H1 (cell line): Measurements from ENCODE around the gene SFN. TPM values are rescaled to one million over a fixed set of nuclear protein-coding genes. Genes with fewer than 3 reads are reported as not detected.

Source experiments
- BACH1 ChIP-seq: IDR thresholded peaks from 2 replicates; pipeline ENCODE4 v1.6.1; 2012; ENCODE audit warnings: low read length, improper control_type of control experiment
- BCL11A ChIP-seq, 2 experiments: IDR thresholded peaks; one replicate each; pipeline ENCODE4 v1.6.1; 2011; ENCODE audit warnings: low read depth in 2 of 2, low read length in 2 of 2, mild to moderate bottlenecking in 2 of 2
- FOSL1 ChIP-seq: IDR thresholded peaks from 2 replicates; pipeline ENCODE4 v1.6.1; 2011; ENCODE audit warnings: mild to moderate bottlenecking, low read depth, low read length, moderate library complexity; ENCODE audit not compliant: insufficient read depth
- NANOG ChIP-seq: IDR thresholded peaks from 2 replicates; pipeline ENCODE4 v1.6.1; 2011; ENCODE audit warnings: low read length, low read depth, mild to moderate bottlenecking, inconsistent platforms; ENCODE audit not compliant: insufficient read depth, poor library complexity, severe bottlenecking
- SRF ChIP-seq: IDR thresholded peaks from 2 replicates; pipeline ENCODE4 v1.6.1; 2011; ENCODE audit warnings: mild to moderate bottlenecking, low read depth, low read length, moderate library complexity
- SUZ12 ChIP-seq: fragments of 200-600 bp; sonication (generic); IDR thresholded peaks from 2 replicates; pipeline ENCODE4 v1.6.1; 2012; ENCODE audit warnings: mild to moderate bottlenecking, inconsistent platforms, low read length, moderate library complexity, mixed read lengths
- TCF12 ChIP-seq: IDR thresholded peaks from 2 replicates; pipeline ENCODE4 v1.6.1; 2011; ENCODE audit warnings: low read depth, mild to moderate bottlenecking, low read length
- polyA plus RNA-seq, 7 experiments: library from polyadenylated mRNA; depleted of rRNA in 3 of 7; stranded (reverse) in 5 of 7; unstranded in 2 of 7; fragments of >200 nt in 5 of 7; fragments of 200-250 nt in 2 of 7; gene quantifications; 1 replicate in 5 of 7; 2 replicates in 1 of 7; 4 replicates in 1 of 7; pipeline versions ENCODE4 v1.2.1 to v1.2.3, GENCODE V29; 2011 to 2013; ENCODE audit warnings: missing spikeins in 2 of 7, mixed read lengths in 2 of 7
- total RNA-seq: library from RNA; stranded (reverse); fragmentation: NEBNext Ultra II Directional; extraction: Animal tissue kit (Norgen Biotek cat#: 25700); gene quantifications from 2 replicates; pipeline ENCODE4 v1.2.1, GENCODE V29; 2021
- TF ChIP-seq, protein P1 (sequence below): fragments of 300-600 bp; sonication (generic); IDR thresholded peaks from 2 replicates; pipeline ENCODE4 v1.7.1; 2012; ENCODE audit warnings: low read length, moderate library complexity, mild to moderate bottlenecking, inconsistent platforms; ENCODE audit not compliant: insufficient replicate concordance

Gene SFN
- total and polyA plus RNA-seq, 2 of the 8 experiments (the other 6 are each of a cell fraction or from before 2014, with no cell fraction given), result 3.3 to 3.9 TPM

DNA sequence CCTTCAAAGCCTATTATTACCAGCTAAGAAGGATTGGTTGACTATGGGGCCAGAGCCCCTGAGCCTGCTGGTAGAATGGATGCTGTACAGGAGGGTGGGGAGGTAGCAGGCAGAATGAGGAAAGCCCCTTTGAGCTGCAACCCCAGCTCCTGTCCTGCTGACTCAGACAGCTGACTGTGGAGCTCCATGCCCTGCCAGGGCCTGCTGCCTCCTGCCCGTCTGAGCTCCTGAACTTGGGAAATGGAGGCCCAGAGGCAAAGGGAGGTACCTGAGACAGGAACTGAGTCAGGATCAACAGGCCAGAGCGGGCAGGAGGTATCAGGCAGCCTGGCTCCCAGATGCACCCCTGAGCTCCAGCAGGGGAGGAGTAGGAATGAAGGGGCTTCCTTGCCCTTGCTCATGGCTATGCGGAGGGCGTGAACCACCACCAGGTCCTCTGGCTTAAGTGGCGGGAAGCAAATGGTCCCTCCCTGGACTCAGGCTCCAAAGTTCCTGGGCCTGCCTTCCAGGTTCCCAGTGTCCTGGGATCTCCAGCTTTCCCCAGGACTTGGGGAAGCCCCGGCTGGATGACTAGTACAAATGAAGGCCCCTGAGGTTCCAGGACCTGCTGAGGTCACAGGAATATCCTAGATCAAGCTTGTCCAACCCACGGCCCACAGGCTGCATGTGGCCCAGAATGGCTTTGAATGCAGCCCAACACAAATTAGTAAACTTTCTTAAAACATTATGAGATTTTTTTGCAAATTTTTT, 3.9 kb upstream of the SFN start (continued):
- TF ChIP-seq, protein P1, sequence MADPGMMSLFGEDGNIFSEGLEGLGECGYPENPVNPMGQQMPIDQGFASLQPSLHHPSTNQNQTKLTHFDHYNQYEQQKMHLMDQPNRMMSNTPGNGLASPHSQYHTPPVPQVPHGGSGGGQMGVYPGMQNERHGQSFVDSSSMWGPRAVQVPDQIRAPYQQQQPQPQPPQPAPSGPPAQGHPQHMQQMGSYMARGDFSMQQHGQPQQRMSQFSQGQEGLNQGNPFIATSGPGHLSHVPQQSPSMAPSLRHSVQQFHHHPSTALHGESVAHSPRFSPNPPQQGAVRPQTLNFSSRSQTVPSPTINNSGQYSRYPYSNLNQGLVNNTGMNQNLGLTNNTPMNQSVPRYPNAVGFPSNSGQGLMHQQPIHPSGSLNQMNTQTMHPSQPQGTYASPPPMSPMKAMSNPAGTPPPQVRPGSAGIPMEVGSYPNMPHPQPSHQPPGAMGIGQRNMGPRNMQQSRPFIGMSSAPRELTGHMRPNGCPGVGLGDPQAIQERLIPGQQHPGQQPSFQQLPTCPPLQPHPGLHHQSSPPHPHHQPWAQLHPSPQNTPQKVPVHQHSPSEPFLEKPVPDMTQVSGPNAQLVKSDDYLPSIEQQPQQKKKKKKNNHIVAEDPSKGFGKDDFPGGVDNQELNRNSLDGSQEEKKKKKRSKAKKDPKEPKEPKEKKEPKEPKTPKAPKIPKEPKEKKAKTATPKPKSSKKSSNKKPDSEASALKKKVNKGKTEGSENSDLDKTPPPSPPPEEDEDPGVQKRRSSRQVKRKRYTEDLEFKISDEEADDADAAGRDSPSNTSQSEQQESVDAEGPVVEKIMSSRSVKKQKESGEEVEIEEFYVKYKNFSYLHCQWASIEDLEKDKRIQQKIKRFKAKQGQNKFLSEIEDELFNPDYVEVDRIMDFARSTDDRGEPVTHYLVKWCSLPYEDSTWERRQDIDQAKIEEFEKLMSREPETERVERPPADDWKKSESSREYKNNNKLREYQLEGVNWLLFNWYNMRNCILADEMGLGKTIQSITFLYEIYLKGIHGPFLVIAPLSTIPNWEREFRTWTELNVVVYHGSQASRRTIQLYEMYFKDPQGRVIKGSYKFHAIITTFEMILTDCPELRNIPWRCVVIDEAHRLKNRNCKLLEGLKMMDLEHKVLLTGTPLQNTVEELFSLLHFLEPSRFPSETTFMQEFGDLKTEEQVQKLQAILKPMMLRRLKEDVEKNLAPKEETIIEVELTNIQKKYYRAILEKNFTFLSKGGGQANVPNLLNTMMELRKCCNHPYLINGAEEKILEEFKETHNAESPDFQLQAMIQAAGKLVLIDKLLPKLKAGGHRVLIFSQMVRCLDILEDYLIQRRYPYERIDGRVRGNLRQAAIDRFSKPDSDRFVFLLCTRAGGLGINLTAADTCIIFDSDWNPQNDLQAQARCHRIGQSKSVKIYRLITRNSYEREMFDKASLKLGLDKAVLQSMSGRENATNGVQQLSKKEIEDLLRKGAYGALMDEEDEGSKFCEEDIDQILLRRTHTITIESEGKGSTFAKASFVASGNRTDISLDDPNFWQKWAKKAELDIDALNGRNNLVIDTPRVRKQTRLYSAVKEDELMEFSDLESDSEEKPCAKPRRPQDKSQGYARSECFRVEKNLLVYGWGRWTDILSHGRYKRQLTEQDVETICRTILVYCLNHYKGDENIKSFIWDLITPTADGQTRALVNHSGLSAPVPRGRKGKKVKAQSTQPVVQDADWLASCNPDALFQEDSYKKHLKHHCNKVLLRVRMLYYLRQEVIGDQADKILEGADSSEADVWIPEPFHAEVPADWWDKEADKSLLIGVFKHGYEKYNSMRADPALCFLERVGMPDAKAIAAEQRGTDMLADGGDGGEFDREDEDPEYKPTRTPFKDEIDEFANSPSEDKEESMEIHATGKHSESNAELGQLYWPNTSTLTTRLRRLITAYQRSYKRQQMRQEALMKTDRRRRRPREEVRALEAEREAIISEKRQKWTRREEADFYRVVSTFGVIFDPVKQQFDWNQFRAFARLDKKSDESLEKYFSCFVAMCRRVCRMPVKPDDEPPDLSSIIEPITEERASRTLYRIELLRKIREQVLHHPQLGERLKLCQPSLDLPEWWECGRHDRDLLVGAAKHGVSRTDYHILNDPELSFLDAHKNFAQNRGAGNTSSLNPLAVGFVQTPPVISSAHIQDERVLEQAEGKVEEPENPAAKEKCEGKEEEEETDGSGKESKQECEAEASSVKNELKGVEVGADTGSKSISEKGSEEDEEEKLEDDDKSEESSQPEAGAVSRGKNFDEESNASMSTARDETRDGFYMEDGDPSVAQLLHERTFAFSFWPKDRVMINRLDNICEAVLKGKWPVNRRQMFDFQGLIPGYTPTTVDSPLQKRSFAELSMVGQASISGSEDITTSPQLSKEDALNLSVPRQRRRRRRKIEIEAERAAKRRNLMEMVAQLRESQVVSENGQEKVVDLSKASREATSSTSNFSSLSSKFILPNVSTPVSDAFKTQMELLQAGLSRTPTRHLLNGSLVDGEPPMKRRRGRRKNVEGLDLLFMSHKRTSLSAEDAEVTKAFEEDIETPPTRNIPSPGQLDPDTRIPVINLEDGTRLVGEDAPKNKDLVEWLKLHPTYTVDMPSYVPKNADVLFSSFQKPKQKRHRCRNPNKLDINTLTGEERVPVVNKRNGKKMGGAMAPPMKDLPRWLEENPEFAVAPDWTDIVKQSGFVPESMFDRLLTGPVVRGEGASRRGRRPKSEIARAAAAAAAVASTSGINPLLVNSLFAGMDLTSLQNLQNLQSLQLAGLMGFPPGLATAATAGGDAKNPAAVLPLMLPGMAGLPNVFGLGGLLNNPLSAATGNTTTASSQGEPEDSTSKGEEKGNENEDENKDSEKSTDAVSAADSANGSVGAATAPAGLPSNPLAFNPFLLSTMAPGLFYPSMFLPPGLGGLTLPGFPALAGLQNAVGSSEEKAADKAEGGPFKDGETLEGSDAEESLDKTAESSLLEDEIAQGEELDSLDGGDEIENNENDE, result no peak
- TF ChIP-seq SUZ12, result no peak
- no peak for TF ChIP-seq BCL11A (IDR thresholded peaks at IDR 0.05; ENCODE audit: low read depth in 2 of 2, low read length in 2 of 2)
- no peak for TF ChIP-seq FOSL1
- no peak for TF ChIP-seq BACH1
- no peak for TF ChIP-seq TCF12
- no peak for TF ChIP-seq SRF
- TF ChIP-seq NANOG, result no peak
